ENCODE data around the gene RILPL1.
A peak's percentile ranks its signal among the peaks of the same experiment; 100 is the strongest.
"Not testable (repeated sequence)": the region's sequence is repeated elsewhere in the genome, so short reads cannot be mapped to it uniquely, and the experiment has no call there.

RILPL1 gene

GRCh38 chr12:123533672-123534643 lies at the start of gene RILPL1:
RILPL1 (minus strand) TSS chr12:123533719; CDS start chr12:123533482, 237 bp downstream.
- peak; percentile 59 for DNase-seq

- DNase-seq: no peak
Observed at GRCh38 chr12:123580772-123581171, 47.3 kb upstream of the RILPL1 start.

- not testable (repeated sequence) for DNase-seq
Observed at GRCh38 chr12:123578829-123579228, 45.3 kb upstream of the RILPL1 start.

- DNase-seq: no peak
Observed at GRCh38 chr12:123578243-123578642, 44.7 kb upstream of the RILPL1 start.

- DNase-seq: no peak
Observed at GRCh38 chr12:123576611-123577010, 43.1 kb upstream of the RILPL1 start.

GRCh38 chr12:123573870-123574269 lies 40.4 kb upstream of the RILPL1 start:
- no peak for DNase-seq

- DNase-seq: no peak
Observed at GRCh38 chr12:123572391-123572790, 38.9 kb upstream of the RILPL1 start.

- DNase-seq: no peak
Observed at GRCh38 chr12:123571343-123571813, 37.9 kb upstream of the RILPL1 start.

- no peak for DNase-seq
Observed at GRCh38 chr12:123559468-123559867, 25.9 kb upstream of the RILPL1 start.

- DNase-seq: not testable (repeated sequence)
Observed at GRCh38 chr12:123558487-123558886, 25.0 kb upstream of the RILPL1 start.

- DNase-seq: not testable (repeated sequence)
Observed at GRCh38 chr12:123554843-123555242, 21.3 kb upstream of the RILPL1 start.

- DNase-seq: not testable (repeated sequence)
Observed at GRCh38 chr12:123554136-123554535, 20.6 kb upstream of the RILPL1 start.

GRCh38 chr12:123550700-123551099 lies 17.2 kb upstream of the RILPL1 start:
- no peak for DNase-seq

GRCh38 chr12:123548107-123548506 lies 14.6 kb upstream of the RILPL1 start:
- DNase-seq: no peak

GRCh38 chr12:123546281-123546680 lies 12.8 kb upstream of the RILPL1 start:
- no peak for DNase-seq

GRCh38 chr12:123543541-123543940 lies 10.0 kb upstream of the RILPL1 start:
- no peak for DNase-seq

- DNase-seq: no peak
Observed at GRCh38 chr12:123540899-123541662, 7.6 kb upstream of the RILPL1 start.

GRCh38 chr12:123535952-123536351 lies 2.4 kb upstream of the RILPL1 start:
- DNase-seq: not testable (repeated sequence)

- DNase-seq: peak; percentile 40
Observed at GRCh38 chr12:123532808-123533649, 490 bp downstream of the RILPL1 start.

GRCh38 chr12:123532019-123532418 lies 1.5 kb downstream of the RILPL1 start:
- peak; percentile 26 for DNase-seq

- no peak for DNase-seq
Observed at GRCh38 chr12:123531091-123531490, 2.4 kb downstream of the RILPL1 start.

GRCh38 chr12:123530668-123531067 lies 2.9 kb downstream of the RILPL1 start:
- no peak for DNase-seq

GRCh38 chr12:123529686-123530085 lies 3.8 kb downstream of the RILPL1 start:
- DNase-seq: no peak
